IPS-15b (cell line): ENCODE results near the gene ZNF839.
A peak's percentile ranks its signal among the peaks of the same experiment; 100 is the strongest.

Experiments used
- H3K27me3 ChIP-seq: one replicate; pipeline ENCODE4 v1.6.1; 2013; ENCODE audit warnings: low read length; ENCODE audit not compliant: control insufficient read depth, insufficient read depth
- H3K36me3 ChIP-seq: one replicate; pipeline ENCODE4 v1.6.1; 2013; ENCODE audit warnings: low read length; ENCODE audit not compliant: control insufficient read depth, insufficient read depth
- H3K4me1 ChIP-seq: one replicate; pipeline ENCODE4 v1.6.1; 2013; ENCODE audit warnings: mild to moderate bottlenecking, low read length; ENCODE audit not compliant: control insufficient read depth, insufficient read depth
- H3K4me3 ChIP-seq: one replicate; pipeline ENCODE4 v1.5.1; 2013; ENCODE audit warnings: low read depth, low read length
- H3K9ac ChIP-seq: one replicate; pipeline ENCODE4 v1.6.1; 2013; ENCODE audit warnings: low read depth, mild to moderate bottlenecking, low read length
- H3K9me3 ChIP-seq: one replicate; pipeline ENCODE4 v1.6.1; 2013; ENCODE audit warnings: mild to moderate bottlenecking, low read length; ENCODE audit not compliant: control insufficient read depth, insufficient read depth

The ZNF839 gene

DNA sequence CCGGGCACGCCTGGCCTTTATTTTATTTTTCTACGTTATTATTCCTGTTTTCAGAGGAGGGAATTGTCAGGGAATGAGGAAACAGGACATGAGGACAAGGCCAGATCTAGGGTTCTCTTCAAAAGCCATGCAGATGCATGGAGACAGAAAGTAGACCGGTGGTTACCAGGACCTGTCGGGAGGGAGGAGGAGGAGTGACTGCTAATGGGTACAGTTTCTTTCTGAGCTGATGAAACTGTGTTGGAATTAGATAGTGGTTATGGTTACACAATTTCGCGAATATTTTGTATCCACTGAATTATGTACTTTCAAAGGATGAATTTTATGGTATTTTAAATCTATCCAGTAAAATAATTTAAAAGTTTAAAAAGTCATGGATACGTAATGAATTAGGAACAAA is 11.3 kb downstream of the ZNF839 start:
- Histone ChIP-seq H3K9me3 (no peaks in the 10 kb centered on the region), H3K4me3 (no peak overlapping the region), H3K36me3 (peaks cover 2% of the 10 kb centered on the region)

DNA sequence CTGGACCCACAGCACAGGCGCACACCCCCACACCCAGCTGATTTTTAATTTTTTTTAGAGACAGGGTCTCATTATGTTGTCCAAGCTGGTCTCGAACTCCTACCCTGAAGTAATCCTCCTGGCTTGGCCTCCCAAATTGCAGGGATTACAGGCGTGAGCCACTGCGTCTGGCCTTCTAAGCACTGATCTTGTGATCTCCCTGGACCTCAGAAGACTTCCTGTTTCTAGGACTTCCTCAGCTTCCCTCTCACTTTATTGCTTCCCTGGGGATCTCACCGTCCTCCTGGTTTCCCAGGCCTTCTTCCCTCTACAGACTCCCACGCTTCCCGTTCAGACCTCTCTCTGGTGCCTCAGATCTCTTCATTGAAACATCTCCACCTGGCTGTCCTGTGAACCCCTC is 13.8 kb downstream of the ZNF839 start:
- H3K36me3 ChIP-seq, result peaks cover 4% of the 10 kb centered on the region

More for the DNA sequence above, 11.3 kb downstream of the ZNF839 start:
- H3K9ac ChIP-seq, result no peak overlapping the region
- no peaks in the 10 kb centered on the region for H3K27me3 ChIP-seq
- no peaks in the 10 kb centered on the region for H3K4me1 ChIP-seq

DNA sequence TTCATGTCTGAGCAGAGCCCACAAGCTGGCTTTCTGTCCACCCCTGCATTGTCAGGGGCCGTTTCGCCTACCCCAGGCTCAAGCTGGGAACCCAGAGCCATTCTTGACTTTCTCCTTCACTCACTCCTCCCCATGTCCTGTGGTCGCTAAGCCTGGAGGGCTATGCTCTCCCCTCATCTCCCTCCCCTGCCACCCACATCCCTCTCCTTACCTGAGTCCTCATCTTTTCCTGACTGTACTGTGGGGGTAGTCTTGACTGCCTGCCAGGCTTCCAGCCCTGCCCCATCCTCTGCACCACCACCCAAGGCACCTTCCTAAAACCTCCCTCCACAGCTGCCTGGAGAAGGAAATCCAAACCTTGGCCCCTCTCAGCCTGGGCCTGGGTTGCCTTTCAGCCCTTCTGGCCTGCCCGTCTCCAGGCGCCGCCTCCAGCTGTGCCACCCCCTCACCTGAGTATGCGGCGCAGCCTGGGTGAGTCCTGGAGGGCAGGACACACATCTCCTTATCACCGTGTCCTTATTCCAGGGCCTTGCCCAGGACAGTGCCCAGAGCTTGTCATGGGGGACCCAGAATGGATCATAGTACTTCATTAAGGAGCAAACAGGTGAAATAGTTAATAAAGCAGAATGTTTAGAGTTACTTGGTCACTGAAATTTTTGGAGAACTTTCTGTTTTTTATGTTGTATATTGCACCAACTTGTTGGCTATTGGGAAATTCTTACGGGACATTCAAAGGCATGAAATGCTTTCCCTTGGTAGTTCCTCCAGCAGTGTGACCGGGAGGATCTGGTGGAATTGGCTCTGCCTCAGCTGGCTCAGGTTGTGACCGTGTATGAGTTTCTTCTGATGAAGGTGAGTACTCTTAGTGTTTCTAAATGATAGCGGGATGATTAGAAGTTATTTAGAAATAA is 14.5 kb downstream of the ZNF839 start:
- Histone ChIP-seq H3K4me3 (no peak overlapping the region), H3K27me3 (no peaks in the 10 kb centered on the region), H3K36me3 (peaks cover 9% of the 10 kb centered on the region), H3K4me1 (no peaks in the 10 kb centered on the region), H3K9me3 (no peaks in the 10 kb centered on the region), H3K9ac (no peak overlapping the region)

More for the DNA sequence above, 13.8 kb downstream of the ZNF839 start:
- H3K4me1 ChIP-seq, result no peaks in the 10 kb centered on the region
- H3K4me3 ChIP-seq, result no peak overlapping the region
- no peak overlapping the region for H3K9ac ChIP-seq
- no peaks in the 10 kb centered on the region for H3K27me3 ChIP-seq
- H3K9me3 ChIP-seq, result no peaks in the 10 kb centered on the region

GRCh38 chr14:102335163-102335562 is 15.6 kb downstream of the ZNF839 start:
- Histone ChIP-seq H3K9me3 (no peaks in the 10 kb centered on the region), H3K9ac (peak overlapping the region; percentile 24), H3K4me3 (no peak overlapping the region), H3K36me3 (peaks cover 10% of the 10 kb centered on the region), H3K27me3 (no peaks in the 10 kb centered on the region), H3K4me1 (no peaks in the 10 kb centered on the region)

DNA sequence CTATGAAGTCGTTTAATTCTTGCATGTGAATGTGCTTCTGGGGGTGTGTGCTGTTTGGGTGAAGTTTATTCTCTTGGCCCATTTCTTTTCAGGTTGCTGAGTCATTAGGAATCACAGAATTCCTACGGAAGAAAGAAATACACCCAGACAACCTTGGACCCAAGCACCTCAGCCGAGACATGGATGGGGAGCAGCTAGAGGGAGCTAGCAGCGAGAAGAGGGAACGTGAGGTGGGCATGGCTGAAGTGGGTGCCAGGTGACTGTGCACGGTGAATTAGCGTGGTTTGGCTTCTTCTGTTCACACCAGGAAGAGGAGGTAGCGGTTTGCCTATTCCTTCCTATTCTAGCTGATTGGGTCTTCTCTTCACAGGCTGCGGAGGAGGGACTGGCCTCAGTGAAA is 19.2 kb downstream of the ZNF839 start:
- H3K27me3 ChIP-seq, result no peaks in the 10 kb centered on the region
- H3K9me3 ChIP-seq, result no peaks in the 10 kb centered on the region
- no peaks in the 10 kb centered on the region for H3K4me1 ChIP-seq
- H3K4me3 ChIP-seq, result no peak overlapping the region
- no peak overlapping the region for H3K9ac ChIP-seq
- H3K36me3 ChIP-seq, result peaks cover 19% of the 10 kb centered on the region

GRCh38 chr14:102341566-102341965 is 22.0 kb downstream of the ZNF839 start:
- Histone ChIP-seq H3K27me3 (no peaks in the 10 kb centered on the region), H3K36me3 (peaks cover 24% of the 10 kb centered on the region)

DNA sequence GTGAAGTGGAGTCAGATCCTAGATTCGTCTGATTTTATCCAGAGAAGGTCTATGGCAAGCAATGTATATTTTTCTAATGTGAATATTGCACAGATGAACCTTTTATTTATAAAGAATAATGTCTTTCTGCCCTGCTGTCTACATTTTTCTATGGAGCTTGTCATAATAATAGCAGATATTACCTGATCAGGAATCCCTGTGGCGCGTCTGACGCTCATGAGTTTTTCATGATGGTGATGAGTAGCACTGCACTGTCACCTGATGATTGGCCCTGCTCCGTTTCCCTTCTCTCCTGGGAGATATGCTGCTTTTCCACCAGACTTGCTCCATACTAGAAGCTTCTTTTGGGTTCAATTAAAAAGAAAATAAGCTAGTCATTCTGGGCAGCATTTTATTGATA is 22.7 kb downstream of the ZNF839 start:
- Histone ChIP-seq H3K4me3 (no peak overlapping the region), H3K27me3 (no peaks in the 10 kb centered on the region), H3K4me1 (no peaks in the 10 kb centered on the region), H3K9ac (no peak overlapping the region), H3K36me3 (peaks cover 23% of the 10 kb centered on the region), H3K9me3 (no peaks in the 10 kb centered on the region)

More at GRCh38 chr14:102341566-102341965, 22.0 kb downstream of the ZNF839 start:
- Histone ChIP-seq H3K4me1 (no peaks in the 10 kb centered on the region), H3K9ac (no peak overlapping the region), H3K4me3 (no peak overlapping the region), H3K9me3 (no peaks in the 10 kb centered on the region)

- H3K9me3 ChIP-seq, result no peaks in the 10 kb centered on the region
- H3K27me3 ChIP-seq, result no peaks in the 10 kb centered on the region
- no peak overlapping the region for H3K9ac ChIP-seq
- H3K4me3 ChIP-seq, result no peak overlapping the region
- no peaks in the 10 kb centered on the region for H3K4me1 ChIP-seq
- peaks cover 26% of the 10 kb centered on the region for H3K36me3 ChIP-seq
Measured at GRCh38 chr14:102344084-102344483, 24.5 kb downstream of the ZNF839 start.

DNA sequence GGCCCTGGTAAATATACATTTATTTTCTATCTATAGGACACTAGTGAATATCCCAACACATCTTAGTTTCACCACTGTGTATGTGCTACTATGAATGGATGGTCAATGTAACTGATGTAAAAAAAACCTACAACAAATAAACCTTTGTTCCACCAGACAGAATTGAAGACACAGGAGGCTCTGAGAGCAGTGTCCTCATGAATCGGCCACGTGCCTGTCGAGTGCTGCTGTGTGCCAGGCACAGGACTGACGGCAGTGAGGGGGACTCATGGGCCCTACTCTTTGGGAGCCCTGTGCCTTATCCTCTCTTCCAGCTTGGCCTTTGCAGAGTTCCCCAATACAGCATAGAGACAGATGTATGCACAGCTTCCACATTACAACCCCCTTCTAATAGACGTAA is 24.9 kb downstream of the ZNF839 start:
- peaks cover 25% of the 10 kb centered on the region for H3K36me3 ChIP-seq
- no peaks in the 10 kb centered on the region for H3K27me3 ChIP-seq
- H3K4me1 ChIP-seq, result no peaks in the 10 kb centered on the region

GRCh38 chr14:102345232-102345631 is 25.7 kb downstream of the ZNF839 start:
- H3K9me3 ChIP-seq, result no peaks in the 10 kb centered on the region
- no peaks in the 10 kb centered on the region for H3K27me3 ChIP-seq
- H3K4me3 ChIP-seq, result no peak overlapping the region
- no peak overlapping the region for H3K9ac ChIP-seq
- H3K4me1 ChIP-seq, result no peaks in the 10 kb centered on the region
- peaks cover 25% of the 10 kb centered on the region for H3K36me3 ChIP-seq

More for the DNA sequence above, 24.9 kb downstream of the ZNF839 start:
- Histone ChIP-seq H3K9ac (no peak overlapping the region), H3K9me3 (no peaks in the 10 kb centered on the region), H3K4me3 (no peak overlapping the region)

DNA sequence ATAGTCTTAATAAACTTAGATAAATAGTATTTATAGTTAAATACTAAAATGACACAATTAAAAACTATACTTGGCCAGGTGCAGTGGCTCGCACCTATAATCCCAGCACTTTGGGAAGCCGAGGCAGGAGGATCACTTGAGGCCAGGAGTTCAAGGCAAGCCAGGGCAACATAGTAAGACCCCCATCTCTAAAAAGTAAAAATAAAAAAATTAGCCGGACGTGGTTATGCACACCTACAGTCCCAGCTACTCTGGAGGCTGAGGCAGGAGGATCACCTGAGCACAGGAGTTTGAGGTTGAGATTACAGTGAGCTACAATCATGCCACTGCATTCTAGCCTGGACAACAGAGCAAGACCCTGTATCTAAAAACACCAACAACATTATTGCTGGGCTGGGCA is 27.1 kb downstream of the ZNF839 start:
- no peaks in the 10 kb centered on the region for H3K4me1 ChIP-seq
- no peak overlapping the region for H3K9ac ChIP-seq
- no peaks in the 10 kb centered on the region for H3K9me3 ChIP-seq
- no peak overlapping the region for H3K4me3 ChIP-seq
- H3K27me3 ChIP-seq, result no peaks in the 10 kb centered on the region
- H3K36me3 ChIP-seq, result peaks cover 21% of the 10 kb centered on the region

DNA sequence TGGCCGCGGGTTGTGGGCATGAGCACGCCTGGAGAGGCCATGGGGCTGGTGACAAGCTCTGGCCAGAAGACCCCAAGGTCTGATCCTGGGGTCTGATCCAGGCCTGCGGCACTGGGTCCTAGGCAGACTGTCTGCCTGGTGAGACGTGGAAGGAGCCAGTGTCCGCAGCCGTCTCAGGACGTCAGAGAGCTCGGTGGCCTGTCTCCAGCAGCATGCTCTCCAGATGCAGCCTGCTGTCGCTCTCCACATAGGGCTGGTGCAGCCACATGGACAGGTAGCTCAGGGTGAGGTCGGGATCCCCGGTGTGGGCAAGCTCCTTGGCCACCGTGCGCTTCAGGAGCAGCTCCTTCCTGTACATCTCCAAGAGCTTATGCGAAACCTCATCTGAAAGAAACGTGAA is 28.8 kb downstream of the ZNF839 start:
- H3K9ac ChIP-seq, result no peak overlapping the region

More for the DNA sequence above, 28.8 kb downstream of the ZNF839 start:
- no peak overlapping the region for H3K4me3 ChIP-seq
- H3K4me1 ChIP-seq, result no peaks in the 10 kb centered on the region
- no peaks in the 10 kb centered on the region for H3K27me3 ChIP-seq
- H3K9me3 ChIP-seq, result no peaks in the 10 kb centered on the region
- peaks cover 20% of the 10 kb centered on the region for H3K36me3 ChIP-seq
